DND-41 (cell line): ENCODE results near the gene ADH4.

ENCODE experiments used
- EZH2 ChIP-seq: IDR thresholded peaks from 3 replicates; pipeline ENCODE4 v1.6.1; 2012; ENCODE audit warnings: borderline replicate concordance, low read depth, mild to moderate bottlenecking, moderate library complexity, low read length, inconsistent platforms; ENCODE audit not compliant: severe bottlenecking
- TF ChIP-seq, protein P1 (sequence below): IDR thresholded peaks from 2 replicates; pipeline ENCODE4 v1.5.1; 2012; ENCODE audit warnings: borderline replicate concordance, low read length, moderate library complexity, mild to moderate bottlenecking; ENCODE audit not compliant: poor library complexity, severe bottlenecking; ENCODE audit errors: extremely low read depth

DNA sequence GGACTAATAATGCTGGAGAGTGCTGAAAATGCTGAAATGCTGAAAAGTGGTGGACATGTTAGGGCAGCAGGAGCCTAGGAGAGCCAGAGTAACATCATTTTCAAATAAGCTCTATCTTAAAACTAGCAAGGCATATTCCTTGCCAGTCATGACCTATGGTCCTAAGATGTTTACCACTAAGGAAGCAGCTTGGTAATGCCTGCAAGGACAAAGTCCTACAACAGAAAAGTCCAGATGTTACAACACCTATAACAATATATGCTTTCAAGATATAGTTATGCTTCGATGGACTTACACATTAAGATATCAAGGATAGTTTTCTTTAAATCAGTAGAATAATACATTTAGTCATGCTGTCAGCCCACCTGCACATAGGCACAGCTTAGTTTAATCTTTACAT is 4.5 kb upstream of the ADH4 start:
- TF ChIP-seq, protein P1, sequence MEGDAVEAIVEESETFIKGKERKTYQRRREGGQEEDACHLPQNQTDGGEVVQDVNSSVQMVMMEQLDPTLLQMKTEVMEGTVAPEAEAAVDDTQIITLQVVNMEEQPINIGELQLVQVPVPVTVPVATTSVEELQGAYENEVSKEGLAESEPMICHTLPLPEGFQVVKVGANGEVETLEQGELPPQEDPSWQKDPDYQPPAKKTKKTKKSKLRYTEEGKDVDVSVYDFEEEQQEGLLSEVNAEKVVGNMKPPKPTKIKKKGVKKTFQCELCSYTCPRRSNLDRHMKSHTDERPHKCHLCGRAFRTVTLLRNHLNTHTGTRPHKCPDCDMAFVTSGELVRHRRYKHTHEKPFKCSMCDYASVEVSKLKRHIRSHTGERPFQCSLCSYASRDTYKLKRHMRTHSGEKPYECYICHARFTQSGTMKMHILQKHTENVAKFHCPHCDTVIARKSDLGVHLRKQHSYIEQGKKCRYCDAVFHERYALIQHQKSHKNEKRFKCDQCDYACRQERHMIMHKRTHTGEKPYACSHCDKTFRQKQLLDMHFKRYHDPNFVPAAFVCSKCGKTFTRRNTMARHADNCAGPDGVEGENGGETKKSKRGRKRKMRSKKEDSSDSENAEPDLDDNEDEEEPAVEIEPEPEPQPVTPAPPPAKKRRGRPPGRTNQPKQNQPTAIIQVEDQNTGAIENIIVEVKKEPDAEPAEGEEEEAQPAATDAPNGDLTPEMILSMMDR = no peak
- TF ChIP-seq EZH2 = no peak
